ENCODE results near the gene UBALD2. TPM values are rescaled to one million over a fixed set of nuclear protein-coding genes. Genes with fewer than 3 reads are reported as not detected.

UBALD2 gene
- polyA plus RNA-seq, 1 experiment: 18.1 TPM

GRCh38 chr17:76275382-76276068 lies 10.4 kb downstream of the UBALD2 start:
- H3K4me3 ChIP-seq (ENCODE audit: low read depth, low read length): no peak overlapping the region
- H3K27me3 ChIP-seq (ENCODE audit: control insufficient read depth, insufficient read depth, low read length): no peaks in the 10 kb centered on the region
- DNase-seq (ENCODE audit: low read depth, low spot score): no peak
- H3K27ac ChIP-seq (ENCODE audit: low read depth, low read length): no peak overlapping the region
- no peaks in the 10 kb centered on the region; the same call in 1 of the 2 replicates for H3K9me3 ChIP-seq (ENCODE audit: control insufficient read depth, insufficient read depth, low read length)
- ChIA-PET CTCF (interaction anchor here (1.3 to 1.6 kb wide), 2 partner anchors 155 to 261 kb away, joined by 5 to 6 read pairs; no protein-coding TSS in a partner anchor), POLR2A (no interaction called here)
- TF ChIP-seq, protein P1, sequence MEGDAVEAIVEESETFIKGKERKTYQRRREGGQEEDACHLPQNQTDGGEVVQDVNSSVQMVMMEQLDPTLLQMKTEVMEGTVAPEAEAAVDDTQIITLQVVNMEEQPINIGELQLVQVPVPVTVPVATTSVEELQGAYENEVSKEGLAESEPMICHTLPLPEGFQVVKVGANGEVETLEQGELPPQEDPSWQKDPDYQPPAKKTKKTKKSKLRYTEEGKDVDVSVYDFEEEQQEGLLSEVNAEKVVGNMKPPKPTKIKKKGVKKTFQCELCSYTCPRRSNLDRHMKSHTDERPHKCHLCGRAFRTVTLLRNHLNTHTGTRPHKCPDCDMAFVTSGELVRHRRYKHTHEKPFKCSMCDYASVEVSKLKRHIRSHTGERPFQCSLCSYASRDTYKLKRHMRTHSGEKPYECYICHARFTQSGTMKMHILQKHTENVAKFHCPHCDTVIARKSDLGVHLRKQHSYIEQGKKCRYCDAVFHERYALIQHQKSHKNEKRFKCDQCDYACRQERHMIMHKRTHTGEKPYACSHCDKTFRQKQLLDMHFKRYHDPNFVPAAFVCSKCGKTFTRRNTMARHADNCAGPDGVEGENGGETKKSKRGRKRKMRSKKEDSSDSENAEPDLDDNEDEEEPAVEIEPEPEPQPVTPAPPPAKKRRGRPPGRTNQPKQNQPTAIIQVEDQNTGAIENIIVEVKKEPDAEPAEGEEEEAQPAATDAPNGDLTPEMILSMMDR (IDR thresholded peaks at IDR 0.05; ENCODE audit: low read depth, low read length): no peak

DNA sequence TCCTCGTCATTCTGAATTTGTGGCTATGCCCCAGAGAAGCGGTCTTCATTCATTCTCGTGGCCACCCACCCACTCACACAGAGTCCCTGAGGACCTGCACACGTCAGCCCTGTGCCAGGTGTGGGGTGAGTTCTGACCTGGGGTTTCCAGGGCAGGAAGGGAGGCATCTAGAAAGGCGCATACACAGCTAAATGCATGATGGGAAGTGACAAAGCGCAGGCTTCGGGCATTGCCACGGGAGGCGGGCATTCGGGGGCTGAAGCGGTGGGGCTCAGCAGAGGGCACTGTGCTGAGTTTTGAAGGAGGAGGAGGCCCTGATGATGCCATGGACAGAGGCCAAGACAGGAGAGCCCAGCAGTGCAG lies 10.9 kb downstream of the UBALD2 start:
- Histone ChIP-seq H3K9me3 (ENCODE audit: control insufficient read depth, insufficient read depth, low read length) (no peaks in the 10 kb centered on the region; the same call in 1 of the 2 replicates), H3K27ac (ENCODE audit: low read depth, low read length) (no peak overlapping the region), H3K27me3 (ENCODE audit: control insufficient read depth, insufficient read depth, low read length) (no peaks in the 10 kb centered on the region), H3K4me3 (ENCODE audit: low read depth, low read length) (no peak overlapping the region)
- TF ChIP-seq, protein P1 (IDR thresholded peaks at IDR 0.05; ENCODE audit: low read depth, low read length): no peak
- CTCF ChIA-PET: no interaction called here
- DNase-seq (ENCODE audit: low read depth, low spot score): no peak
- POLR2A ChIA-PET: no interaction called here

GRCh38 chr17:76276461-76277299 lies 11.5 kb downstream of the UBALD2 start:
- Histone ChIP-seq H3K27ac (ENCODE audit: low read depth, low read length) (no peak overlapping the region), H3K4me3 (ENCODE audit: low read depth, low read length) (no peak overlapping the region), H3K27me3 (ENCODE audit: control insufficient read depth, insufficient read depth, low read length) (no peaks in the 10 kb centered on the region), H3K9me3 (ENCODE audit: control insufficient read depth, insufficient read depth, low read length) (no peaks in the 10 kb centered on the region; the same call in 1 of the 2 replicates)
- ChIA-PET CTCF (no interaction called here), POLR2A (no interaction called here)
- no peak for DNase-seq (ENCODE audit: low read depth, low spot score)
- TF ChIP-seq, protein P1 (IDR thresholded peaks at IDR 0.05; ENCODE audit: low read depth, low read length): no peak

GRCh38 chr17:76277300-76278267 lies 12.4 kb downstream of the UBALD2 start:
- CTCF ChIA-PET: interaction anchor here (2.9 to 4.3 kb wide), 4 partner anchors 9 to 263 kb away, joined by 20 to 92 read pairs (median 42); no protein-coding TSS in a partner anchor
- H3K27ac ChIP-seq (ENCODE audit: low read depth, low read length): no peak overlapping the region
- TF ChIP-seq, protein P1 (IDR thresholded peaks at IDR 0.05; ENCODE audit: low read depth, low read length): no peak
- H3K27me3 ChIP-seq (ENCODE audit: control insufficient read depth, insufficient read depth, low read length): no peaks in the 10 kb centered on the region
- DNase-seq (ENCODE audit: low read depth, low spot score): no peak
- POLR2A ChIA-PET: no interaction called here
- H3K9me3 ChIP-seq (ENCODE audit: control insufficient read depth, insufficient read depth, low read length): no peaks in the 10 kb centered on the region; the same call in 1 of the 2 replicates
- H3K4me3 ChIP-seq (ENCODE audit: low read depth, low read length): no peak overlapping the region

Measured in AG04450 (cell line).